HT1080 (cell line): Measurements from ENCODE around the gene IL1RL1. TPM values are rescaled to one million over a fixed set of nuclear protein-coding genes. Genes with fewer than 3 reads are reported as not detected.
A peak's percentile ranks its signal among the peaks of the same experiment; 100 is the strongest.

Experiments used
- DNase-seq: peaks from one replicate; pipeline ENCODE4 v3.0.0-alpha.2; 2015; ENCODE audit warnings: low read depth
- total RNA-seq: library from RNA; depleted of rRNA; stranded (reverse); fragments of >200 nt; shearing (Covaris generic); gene quantifications from 2 replicates; pipeline ENCODE4 v1.2.3, GENCODE V29; 2014

IL1RL1 gene
- total RNA-seq, 1 experiment from 2014 or later: not detected

DNA sequence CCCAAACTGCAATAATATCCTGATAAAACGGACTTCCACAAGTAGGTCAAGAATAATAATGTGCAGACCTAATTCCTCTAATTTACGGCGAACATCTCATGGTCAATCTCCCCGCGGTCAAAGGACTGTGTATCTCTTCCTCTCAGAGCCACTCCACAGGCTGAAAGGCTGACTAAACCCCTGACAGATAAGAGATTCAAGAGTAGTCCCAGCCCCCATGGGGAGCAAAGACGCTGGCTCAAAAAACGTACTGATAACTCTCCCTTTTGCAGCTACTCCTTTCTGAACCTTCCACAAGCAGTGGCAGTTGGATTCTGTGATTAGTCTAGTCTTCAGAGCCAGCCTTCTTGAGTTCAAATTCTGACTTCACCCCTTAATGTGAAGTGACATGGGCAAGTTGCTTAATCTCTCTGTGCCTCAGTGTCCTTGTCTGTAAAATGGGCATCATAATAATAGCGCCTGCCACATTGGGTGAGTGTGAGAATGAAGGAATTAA lies 24.6 kb downstream of the IL1RL1 start:
- DNase-seq: no peak

DNA sequence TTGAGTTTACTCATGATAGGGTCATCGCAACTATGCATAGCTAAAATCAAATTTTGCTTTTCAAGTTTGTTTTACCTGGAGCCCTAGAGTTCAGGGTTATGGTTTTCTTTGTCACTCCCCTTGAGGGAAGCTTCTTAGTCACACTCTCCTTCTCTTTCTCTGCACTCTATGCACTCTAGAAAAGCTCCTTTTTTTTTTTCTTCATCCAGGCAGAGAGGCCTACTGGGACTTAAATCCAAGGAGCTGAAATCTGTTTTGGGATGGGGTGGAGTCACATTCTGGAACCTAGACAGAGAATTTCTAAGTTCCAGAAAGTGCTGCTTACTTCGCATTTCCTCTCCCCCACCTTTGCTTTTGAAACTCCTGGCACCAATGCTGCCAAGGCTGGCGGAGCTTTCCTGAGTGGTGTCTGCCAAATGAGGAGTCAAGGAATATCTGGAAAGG lies 25.2 kb downstream of the IL1RL1 start:
- no peak for DNase-seq

DNA sequence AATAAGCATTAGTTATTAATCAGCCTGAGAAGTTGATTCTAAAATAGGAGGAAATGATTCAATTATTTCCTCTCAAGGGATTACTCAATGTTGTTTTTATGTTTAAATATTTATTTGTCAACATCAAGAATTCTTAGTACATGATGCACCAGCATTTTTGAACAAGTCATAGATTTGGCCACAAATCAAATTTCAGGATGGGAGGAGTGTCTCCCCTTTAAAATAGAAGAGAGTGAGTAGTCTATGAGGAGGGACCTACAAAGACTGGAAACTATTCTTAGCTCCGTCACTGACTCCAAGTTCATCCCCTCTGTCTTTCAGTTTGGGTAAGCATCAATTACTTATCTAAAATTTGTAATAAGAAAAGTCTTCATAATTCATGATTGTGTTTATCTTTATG lies 25.6 kb downstream of the IL1RL1 start:
- no peak for DNase-seq

DNA sequence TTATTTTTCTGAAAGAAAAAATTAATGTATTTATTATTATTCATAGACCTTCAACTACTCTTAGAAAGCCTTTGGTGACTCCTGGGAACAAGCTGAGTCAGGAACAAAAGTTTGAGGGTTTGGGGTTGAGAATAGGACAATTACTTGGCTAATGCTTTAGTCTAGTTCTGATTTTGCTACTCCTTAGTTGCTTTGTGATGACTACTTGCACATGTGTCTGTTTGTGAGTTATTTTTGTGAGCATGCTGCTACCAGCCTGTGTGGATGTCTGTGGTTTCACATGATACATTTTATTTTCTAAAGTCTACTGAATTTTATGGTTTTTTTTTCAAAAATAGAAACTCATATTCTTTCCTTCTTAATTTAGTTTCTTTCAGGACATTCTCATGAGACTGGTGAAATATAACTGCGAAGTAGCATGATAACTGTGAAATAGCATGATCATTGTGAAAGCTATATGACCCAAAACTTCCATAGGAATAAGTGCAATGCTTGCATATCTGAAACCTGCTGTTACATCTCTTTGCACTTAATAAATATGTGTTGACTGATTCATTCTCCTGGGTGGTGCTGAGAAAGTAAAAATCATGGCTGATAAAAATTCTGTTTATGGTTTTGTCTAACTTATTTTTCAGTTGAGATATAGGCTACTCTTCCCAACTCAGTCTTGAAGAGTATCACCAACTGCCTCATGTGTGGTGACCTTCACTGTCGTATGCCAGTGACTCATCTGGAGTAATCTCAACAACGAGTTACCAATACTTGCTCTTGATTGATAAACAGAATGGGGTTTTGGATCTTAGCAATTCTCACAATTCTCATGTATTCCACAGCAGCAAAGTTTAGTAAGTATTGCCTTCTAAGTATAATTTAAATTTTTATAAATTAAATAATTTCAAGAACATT lies 26.4 kb downstream of the IL1RL1 start:
- DNase-seq: no peak

DNA sequence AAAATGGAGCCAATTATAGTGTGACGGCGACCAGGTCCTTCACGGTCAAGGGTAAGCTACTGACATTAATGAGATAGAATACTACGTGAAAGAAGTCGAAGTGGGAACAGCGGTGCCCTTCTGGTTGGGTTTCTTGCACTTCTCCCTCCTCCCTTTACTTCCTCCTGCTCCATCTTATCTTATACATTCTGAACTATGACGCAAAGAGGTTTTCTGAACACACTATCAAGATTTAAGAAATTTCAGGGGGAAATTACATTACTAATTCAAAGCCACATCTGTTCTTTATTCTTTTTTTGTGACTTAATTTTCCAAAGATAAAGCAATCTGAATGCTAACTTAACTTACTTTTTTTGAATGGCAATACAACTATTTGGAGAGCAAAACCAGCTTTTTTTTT lies 29.4 kb downstream of the IL1RL1 start:
- no peak for DNase-seq

DNA sequence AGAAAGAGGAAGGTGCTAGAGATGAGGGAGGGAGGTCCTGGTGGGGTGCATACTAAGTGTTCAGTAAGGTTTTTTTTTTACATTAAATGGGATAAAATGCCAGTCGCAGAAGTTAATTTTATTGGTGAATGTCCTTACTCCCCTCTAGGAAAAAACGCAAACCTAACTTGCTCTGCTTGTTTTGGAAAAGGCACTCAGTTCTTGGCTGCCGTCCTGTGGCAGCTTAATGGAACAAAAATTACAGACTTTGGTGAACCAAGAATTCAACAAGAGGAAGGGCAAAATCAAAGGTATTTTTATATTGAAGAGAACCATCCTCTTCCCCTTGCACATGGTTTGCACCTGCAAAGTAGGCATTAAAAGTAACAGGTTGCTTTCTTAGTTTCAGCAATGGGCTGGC lies 31.5 kb downstream of the IL1RL1 start:
- DNase-seq: no peak

DNA sequence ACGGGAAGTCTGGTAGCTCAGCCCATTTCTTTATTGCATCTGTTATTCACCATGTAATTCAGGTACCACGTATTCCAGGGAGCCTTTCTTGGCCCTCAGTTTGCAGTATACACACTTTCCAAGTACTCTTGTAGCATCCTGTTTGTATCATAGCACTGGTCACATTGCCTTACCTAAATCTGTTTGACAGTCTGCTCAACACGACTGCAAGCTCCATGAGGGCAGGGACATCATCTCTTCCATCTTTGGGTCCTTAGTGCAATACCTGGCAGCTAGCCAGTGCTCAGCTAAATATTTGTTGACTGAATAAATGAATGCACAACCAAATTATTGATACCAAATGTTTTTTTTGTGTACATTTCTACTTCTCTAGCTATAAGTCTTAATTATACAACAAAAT lies 33.0 kb downstream of the IL1RL1 start:
- no peak for DNase-seq

DNA sequence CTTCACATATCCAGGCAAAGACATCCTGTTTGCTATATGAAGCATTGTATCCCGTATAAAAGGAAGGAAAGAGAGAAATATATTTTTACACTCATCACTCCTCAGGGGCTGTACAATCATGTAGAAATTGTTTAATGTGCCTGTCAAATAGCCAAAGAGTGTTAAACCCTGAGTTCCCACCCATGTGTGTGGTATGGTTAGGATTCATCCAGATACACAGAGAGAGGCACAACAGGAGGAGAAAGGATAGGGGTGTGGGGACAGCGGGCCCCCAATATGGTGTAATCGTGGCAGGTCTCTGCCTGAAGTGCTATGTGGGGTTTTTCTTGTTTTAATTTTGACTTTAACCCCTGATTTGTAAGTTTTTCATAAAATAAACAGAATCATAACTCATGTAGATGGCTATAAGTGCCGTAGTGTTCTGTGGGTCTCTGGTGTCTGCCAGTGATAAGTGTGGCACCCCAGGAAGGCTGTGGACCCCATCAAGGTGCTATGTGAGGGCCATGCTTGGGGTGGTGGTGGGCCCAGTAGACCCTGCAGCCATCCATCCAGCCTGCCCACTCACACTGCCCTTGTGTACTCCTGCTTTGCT lies 34.1 kb downstream of the IL1RL1 start:
- no peak for DNase-seq

DNA sequence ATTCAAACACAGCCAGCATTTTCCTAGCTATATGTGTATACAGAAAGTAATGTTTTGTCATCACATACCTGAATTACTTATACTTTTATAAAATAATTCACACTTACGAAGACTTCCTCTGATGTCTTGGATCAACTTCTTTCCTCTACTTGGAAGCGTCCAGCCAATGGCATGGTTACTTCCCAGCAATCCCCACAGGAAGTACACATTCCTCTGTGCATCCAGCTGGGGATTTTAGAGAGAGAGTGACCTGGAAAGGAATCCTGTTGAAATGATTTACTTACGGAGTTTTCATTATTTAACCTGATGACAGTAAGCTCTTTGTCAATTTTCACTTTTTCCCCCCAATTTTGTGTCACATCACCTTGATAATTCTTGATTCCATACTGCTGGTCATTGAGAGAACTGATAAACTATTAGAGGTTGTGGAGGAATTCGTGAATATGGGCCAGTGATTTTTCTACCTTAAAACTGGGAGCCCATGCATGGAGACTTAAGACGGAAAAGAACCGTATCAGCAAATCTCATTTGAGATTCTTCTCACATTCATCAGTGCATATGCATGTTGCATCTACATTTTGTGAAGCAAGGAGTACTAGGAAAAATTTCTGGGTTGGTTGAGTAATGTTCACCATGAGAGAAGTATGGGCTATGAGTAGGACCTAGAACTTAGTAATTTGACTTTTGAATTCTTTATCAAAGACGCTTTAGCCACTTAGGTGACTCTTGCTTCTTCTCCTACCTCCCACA lies 35.2 kb downstream of the IL1RL1 start:
- no peak for DNase-seq

DNA sequence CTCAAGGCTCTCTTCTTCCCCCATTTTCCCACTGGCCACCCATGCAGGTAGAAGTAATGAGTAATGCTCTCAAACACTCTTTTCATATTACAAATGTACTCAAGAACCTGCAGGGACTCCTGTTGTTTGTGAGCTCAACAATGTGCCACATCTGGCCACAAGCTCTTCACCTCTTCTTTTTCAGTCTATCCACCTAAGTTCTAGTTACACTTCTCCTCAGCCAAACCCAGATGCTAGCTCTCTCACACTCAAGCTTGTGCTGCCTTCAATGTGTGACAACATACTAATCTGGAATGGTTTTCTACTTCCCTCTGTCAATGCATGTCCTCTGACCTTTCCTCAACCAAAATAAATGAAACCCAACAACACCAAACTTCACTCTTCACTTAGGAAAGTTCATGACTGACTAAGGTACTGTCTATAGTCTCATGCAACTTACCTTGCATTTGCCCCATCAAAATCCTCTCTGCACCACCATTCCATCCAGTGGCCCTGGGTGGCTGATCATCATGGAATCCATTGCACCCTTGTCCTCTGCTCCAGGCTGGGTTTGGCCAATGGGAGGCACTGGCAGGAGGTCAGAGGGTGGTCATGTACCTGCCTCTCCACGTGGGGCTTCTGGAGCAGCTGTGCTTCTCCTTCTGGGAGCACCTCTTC lies 38.9 kb downstream of the IL1RL1 start:
- no peak for DNase-seq

DNA sequence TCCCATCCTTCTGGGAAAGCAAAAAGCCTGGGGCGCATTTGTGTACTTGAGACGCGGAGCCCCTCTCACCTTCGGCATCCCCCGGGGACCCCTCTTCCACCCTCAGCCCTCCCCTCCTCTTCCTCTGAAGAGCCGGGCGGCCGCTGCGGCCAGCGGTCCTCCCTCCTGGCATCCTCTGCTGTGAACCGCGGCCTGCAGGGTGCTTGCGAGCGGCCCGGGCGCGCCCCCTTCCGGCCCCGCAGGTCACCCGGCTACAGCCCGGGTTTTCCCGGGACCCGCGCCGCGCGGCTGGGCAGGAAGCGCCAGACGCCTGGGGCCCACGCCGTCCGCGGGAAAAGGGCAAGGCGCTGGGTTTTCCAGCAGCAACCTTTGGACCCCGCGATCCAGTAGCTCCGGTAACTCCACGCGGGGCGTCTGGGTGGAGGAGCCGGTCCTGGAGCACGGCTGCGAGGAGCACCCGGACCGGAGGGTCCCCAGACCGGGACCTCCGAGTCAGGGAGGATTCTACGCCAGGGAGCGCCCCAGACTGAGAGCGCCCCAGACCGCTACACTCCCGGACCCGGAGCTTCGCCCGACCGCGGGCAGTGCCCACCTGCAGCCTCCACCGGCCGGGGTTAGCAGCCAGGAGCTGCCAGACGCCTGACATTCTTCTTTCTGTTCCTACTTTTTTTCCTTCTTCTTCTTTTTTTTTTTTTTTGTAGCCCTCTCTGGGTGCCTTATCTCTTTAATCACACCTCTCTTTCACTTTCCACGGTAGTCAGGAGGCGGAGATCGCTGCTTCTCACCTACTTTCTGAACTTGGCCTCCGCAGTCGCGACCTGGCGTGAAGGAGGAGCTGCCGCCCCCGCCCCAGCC lies 44.4 kb downstream of the IL1RL1 start, which contains the start of gene IL18R1:
Gene IL18R1, plus strand, starts transcription at position 271 of the 855 bp plus-strand sequence. CDS start 6,865 bp downstream, outside the sequence.
- peak; percentile 72 for DNase-seq

DNA sequence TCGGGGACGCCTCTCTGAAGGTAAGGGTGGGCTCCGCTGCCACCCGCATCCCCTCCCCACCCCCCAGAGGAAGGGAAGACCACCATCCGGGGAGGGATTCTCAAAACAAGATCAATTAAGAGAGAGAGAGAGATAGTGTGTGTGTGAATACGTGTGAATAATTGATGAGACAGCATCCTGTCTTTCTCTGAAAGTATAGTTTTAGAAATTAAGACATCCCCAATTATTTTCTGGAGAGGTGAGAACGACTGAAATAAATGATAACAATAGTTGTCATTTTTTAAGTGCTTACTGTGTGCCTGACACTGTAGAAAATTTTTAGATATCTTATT lies 45.0 kb downstream of the IL1RL1 start:
- DNase-seq: no peak

DNA sequence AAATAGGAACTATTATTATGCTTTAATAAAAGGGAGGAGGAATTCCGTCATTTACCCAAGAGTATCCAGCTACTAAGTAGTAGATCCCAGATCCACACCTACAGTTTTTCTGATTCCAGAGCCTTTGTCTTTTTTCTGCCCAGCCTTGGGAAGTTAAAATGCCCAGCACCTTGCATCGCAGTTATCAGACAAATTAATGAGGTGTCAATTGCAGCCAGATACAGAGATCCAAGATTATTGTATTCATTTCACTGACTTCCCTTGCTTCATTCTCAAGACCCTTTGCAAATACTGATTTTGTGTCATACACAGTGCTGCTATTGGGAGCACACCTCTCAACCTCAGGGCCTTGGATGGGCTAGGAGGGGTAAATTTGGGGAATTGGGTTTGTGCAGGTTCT lies 45.4 kb downstream of the IL1RL1 start:
- no peak for DNase-seq

DNA sequence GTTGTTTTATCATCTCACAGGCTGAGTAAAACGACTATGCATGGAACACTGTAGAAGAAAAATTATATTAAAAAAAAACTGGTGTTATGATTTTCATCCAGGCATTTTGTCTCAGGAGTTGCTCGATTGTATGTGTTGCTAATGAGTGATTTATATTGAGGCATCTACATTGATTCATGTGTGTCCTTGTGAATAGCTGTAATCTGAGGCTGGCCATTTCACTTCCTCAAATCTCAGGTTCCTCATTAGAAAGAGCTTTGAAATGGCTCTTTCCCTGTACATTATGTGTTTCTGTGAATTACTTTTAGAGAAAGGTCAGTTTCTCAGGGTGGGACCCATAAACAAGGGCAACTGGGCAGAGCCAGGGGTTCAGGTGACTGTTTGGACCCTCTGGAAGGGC lies 46.6 kb downstream of the IL1RL1 start:
- DNase-seq: no peak

DNA sequence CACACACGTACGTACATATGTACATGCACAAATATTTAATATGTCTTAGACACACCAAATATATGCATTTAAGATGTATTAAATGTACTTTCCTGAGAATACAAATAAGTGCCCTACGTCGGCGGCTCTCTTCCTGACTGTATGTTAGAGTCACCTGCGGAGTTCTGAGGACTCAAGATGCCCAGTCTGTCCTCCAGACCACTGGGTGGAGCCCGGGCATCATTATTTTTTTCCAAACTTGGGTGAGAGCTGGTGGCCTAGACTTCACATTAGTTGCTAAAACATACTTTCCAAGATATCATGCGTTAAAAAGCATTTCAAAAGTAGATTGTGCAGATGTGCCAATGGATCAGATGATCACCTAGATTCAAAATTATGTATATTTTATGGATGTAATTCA lies 47.1 kb downstream of the IL1RL1 start:
- no peak for DNase-seq

DNA sequence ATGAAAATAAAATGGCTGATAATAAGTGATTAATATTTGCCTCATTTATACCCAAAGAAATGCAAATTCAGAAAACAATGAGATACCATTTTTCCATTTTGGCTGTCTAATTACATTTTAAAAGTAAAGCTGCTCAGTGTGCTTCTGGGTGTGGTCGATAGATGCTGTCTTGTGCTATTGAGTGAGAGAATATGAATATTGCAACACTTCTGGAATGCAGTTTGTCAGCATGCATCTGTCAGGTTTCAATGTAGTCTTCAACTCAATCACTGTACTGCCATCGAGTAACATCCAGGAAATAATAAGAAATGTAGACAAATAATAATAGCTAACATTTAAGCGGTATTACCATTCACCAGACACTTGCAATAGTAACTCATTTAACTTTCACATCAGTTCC lies 48.2 kb downstream of the IL1RL1 start:
- no peak for DNase-seq

DNA sequence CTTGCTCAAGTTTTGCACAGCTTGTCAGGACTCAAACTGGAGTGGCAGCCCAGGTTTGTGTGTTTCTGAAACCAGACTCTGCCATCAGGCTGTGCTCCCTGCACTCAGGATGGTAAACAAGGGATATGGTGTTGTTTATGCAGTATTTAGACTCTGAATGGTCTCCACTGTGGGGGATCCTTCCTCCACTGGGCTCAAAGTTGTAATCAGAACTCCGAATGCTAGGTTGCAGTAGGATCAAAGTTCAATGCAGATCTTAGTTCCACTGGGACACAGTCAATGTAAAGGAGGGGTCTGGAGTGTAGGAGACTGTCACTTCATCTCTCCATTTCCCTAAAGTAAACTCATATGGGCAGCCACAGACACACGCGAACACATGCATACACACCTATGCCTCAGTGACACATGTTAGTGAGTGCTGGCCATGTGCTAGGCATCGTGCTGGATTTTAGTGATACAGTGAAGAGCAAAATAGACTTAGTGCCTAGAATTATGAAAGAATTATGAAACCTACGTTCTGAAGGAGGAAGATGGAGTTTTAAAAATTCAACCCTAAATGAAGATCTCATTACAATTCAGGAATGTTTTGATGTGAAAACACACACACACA lies 50.4 kb downstream of the IL1RL1 start:
- DNase-seq: no peak

DNA sequence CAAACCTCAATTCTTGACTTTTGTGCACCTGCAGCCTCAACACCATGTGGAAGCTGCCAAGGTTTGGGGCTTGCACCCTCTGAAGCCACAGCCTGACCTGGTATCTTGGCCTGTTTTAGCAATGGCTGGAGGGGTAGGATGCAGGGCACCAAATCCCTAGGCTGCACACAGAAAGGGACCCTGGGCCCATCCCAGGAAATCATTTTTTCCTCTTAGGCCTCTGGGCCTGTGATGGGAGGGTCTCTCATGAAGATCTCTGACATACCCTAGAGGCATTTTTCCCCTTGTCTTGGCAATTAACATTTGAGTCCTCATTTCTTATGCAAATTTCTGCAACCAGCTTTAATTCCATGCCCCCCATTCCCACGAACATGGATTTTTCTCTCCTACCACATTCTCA lies 54.4 kb downstream of the IL1RL1 start:
- DNase-seq: no peak

DNA sequence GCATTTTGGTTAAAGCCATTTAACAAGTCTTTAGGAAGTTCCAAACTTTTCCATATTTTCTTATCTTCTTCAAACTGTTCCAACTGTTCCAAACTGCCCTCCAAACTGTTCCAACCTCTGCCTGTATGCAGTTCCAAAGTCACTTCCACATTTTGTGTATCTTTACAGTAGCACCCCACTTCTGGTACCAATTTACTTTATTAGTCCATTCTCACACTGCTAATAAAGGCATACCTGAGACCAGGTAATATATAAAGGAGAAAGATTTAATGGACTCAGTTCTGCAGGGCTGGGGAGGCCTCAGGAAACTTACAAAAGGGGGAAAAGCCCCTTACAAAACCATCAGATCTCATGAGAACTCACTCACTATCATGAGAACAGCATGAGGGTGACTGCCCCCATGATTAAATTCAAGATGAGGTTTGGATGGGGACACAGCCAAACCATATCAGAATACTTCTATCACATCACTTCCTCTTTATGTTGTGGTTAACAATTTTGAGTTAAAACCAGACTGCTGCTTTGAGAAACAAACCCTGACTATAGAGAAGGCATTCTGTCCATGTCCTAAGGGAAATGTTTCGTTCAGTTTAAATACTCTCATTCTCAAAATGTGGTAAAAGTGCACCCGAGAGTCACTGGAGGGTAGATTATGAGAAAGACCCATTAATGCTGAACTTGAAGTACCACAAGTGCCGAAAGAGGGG lies 55.2 kb downstream of the IL1RL1 start:
- no peak for DNase-seq
